Kidney (tissue), 14 donors: Measurements from ENCODE around the gene TMEM258. TPM values are rescaled to one million over a fixed set of nuclear protein-coding genes. Genes with fewer than 3 reads are reported as not detected.
A peak's percentile ranks its signal among the peaks of the same experiment; 100 is the strongest.

Source experiments
- DNase-seq, 5 donors: peaks; one replicate each; pipeline ENCODE4 v3.0.0-alpha.2; 2013 to 2020
- FAIRE-seq: peaks from 2 replicates; lab custom pipeline; 2012; peaks lifted over from hg19 to GRCh38; lab: Jason Lieb, UNC
- H3K27ac ChIP-seq, 2 donors: one replicate each; pipeline ENCODE4 v1.7.0; 2013; ENCODE audit warnings: low read depth in 2 of 2, low read length in 2 of 2, inconsistent platforms in 1 of 2
- H3K27me3 ChIP-seq: one replicate; pipeline ENCODE4 v1.7.1; 2013; ENCODE audit warnings: low read length, inconsistent platforms; ENCODE audit not compliant: control insufficient read depth, insufficient read depth
- H3K36me3 ChIP-seq, 3 donors: one replicate each; pipeline versions ENCODE4 v1.7.0 to v1.7.1; 2013; ENCODE audit warnings: low read length in 3 of 3, control low read depth in 1 of 3, inconsistent platforms in 1 of 3; ENCODE audit not compliant: insufficient read depth in 3 of 3, control insufficient read depth in 2 of 3
- H3K4me1 ChIP-seq, 3 donors: one replicate each; pipeline versions ENCODE4 v1.7.0 to v1.7.1; 2013; ENCODE audit warnings: low read length in 3 of 3, inconsistent platforms in 1 of 3, low read depth in 1 of 3; ENCODE audit not compliant: control insufficient read depth in 2 of 3, insufficient read depth in 2 of 3
- H3K4me3 ChIP-seq, 3 donors: one replicate each; pipeline versions ENCODE4 v1.7.0 to v1.8.1; 2013; ENCODE audit warnings: low read length in 3 of 3, control low read depth in 1 of 3, inconsistent platforms in 1 of 3
- H3K9ac ChIP-seq, 3 donors: one replicate each; pipeline versions ENCODE4 v1.7.0 to v1.7.1; 2013; ENCODE audit warnings: low read length in 3 of 3, control low read depth in 1 of 3, inconsistent platforms in 1 of 3
- H3K9me3 ChIP-seq, 3 donors: one replicate each; pipeline versions ENCODE4 v1.7.0 to v1.7.1; 2013; ENCODE audit warnings: low read length in 3 of 3, control low read depth in 1 of 3, inconsistent platforms in 1 of 3; ENCODE audit not compliant: control insufficient read depth in 2 of 3, insufficient read depth in 1 of 3
- intact Hi-C: fragments of 100-400 bp; cut with DNase I; formaldehyde crosslinking; loops from one replicate; pipeline ENCODE4 v1.11.1; 2022
- polyA plus RNA-seq: library from polyadenylated mRNA; stranded (reverse); fragments of 350-450 nt; fragmentation: Illumina TruSeq; extraction: RNeasy Lipid Tissue Mini Kit (QIAGEN cat#74804); gene quantifications from one replicate; pipeline ENCODE4 v1.2.3, GENCODE V29; 2014; ENCODE audit warnings: low read depth, low replicate concordance; ENCODE audit not compliant: insufficient read depth
- total RNA-seq: library from RNA; stranded (reverse); fragmentation: NEBNext Ultra II Directional; extraction: Animal tissue kit (Norgen Biotek cat#: 25700); gene quantifications from one replicate; pipeline ENCODE4 v1.2.1, GENCODE V29; 2021
- TF ChIP-seq, protein P1 (sequence below): IDR thresholded peaks from 3 replicates; pipeline ENCODE4 v1.5.1; 2012; ENCODE audit warnings: mild to moderate bottlenecking, moderate library complexity, borderline replicate concordance; ENCODE audit not compliant: insufficient read depth; ENCODE audit errors: extremely low read depth
- donor health status: control.
- donor health status: control.
- donor health status: control.
- donor health status: control.
- donor health status: control.
- donor health status: DM: yes; HTN: yes; CAD: no.
- donor health status: Normal renal cell carcinoma (clear cell type).

The TMEM258 gene
- total and polyA plus RNA-seq, 2 donors from 2014 or later: 92.1 to 228 TPM

GRCh38 chr11:61784506-61784805 lies 7.9 kb downstream of the TMEM258 start:
- Histone ChIP-seq H3K27me3 (no peaks in the 10 kb centered on the region), H3K4me3 (no peak overlapping the region), H3K27ac (no peak overlapping the region), H3K36me3 (peaks cover 5 to 33% (median 14%) of the 10 kb centered on the region in 3 donors), H3K9me3 (no peaks in the 10 kb centered on the region), H3K4me1 (no peaks in the 10 kb centered on the region), H3K9ac (no peak overlapping the region)
- TF ChIP-seq, protein P1, sequence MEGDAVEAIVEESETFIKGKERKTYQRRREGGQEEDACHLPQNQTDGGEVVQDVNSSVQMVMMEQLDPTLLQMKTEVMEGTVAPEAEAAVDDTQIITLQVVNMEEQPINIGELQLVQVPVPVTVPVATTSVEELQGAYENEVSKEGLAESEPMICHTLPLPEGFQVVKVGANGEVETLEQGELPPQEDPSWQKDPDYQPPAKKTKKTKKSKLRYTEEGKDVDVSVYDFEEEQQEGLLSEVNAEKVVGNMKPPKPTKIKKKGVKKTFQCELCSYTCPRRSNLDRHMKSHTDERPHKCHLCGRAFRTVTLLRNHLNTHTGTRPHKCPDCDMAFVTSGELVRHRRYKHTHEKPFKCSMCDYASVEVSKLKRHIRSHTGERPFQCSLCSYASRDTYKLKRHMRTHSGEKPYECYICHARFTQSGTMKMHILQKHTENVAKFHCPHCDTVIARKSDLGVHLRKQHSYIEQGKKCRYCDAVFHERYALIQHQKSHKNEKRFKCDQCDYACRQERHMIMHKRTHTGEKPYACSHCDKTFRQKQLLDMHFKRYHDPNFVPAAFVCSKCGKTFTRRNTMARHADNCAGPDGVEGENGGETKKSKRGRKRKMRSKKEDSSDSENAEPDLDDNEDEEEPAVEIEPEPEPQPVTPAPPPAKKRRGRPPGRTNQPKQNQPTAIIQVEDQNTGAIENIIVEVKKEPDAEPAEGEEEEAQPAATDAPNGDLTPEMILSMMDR: no peak
- intact Hi-C loops: no loop called here
- DNase-seq (no peak), FAIRE-seq (no peak)

DNA sequence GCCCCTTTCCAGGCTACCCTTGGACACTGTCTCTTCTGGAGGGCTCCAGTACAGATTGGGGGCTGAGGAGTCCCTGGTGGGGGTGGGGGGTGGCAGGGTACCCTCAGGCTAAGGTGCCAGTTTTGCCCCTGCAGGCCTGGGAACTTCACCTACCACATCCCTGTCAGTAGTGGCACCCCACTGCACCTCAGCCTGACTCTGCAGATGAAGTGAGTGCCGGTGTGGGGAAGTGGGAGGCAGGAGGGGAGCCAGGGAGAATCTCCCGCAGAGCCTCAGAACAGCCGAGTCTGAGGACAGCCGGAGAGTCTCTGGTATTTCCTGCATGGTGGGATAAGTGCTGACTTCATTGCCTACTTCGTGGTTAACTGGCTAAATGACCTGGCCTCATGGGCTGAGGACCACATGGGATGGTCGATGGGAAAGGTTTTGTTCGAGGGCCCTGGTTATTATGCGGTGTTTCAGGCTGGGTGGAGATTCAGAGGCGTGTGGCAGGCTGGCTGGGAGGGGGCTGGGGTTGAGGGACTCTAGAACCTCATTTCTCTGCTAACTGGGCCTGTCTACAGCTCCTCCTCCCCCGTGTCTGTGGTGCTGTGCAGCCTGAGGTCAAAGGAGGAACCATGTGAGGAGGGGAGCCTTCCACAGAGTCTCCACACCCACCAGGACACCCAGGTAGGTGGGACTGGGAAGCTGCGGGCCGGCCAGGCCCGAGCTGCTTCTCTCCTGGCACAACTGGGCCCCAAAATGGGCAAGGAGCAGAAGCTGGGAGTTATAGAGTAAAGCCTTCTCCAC lies 8.5 kb downstream of the TMEM258 start:
- Histone ChIP-seq H3K4me1 (no peaks in the 10 kb centered on the region), H3K9me3 (no peaks in the 10 kb centered on the region), H3K27ac (no peak overlapping the region), H3K36me3 (peaks cover 3 to 28% (median 11%) of the 10 kb centered on the region in 3 donors), H3K4me3 (no peak overlapping the region), H3K9ac (no peak overlapping the region), H3K27me3 (no peaks in the 10 kb centered on the region)
- DNase-seq: peak in 1 of 5 donors; percentile 49
- intact Hi-C loops: no loop called here
- no peak for FAIRE-seq
- TF ChIP-seq, protein P1: no peak

DNA sequence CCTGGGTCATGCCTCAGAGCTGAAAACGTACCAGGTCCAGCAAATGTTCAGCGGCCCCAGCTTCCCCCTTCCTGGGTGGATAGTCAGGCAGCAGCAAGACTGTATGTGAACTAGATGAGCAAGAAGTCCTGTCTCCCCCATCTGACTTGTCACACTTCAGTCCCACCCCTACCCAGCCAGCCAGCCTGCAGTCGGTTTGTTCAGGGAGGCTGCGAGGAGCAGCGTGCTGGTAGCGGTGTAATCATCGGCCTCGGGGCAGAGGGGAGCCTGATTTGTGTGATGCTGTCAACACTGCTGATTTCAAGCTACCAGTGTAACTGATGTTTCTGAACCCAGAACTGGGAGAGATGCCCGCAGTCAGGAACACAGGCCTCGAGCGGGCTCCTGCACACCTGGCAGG lies 9.6 kb downstream of the TMEM258 start:
- no peak overlapping the region for H3K27ac ChIP-seq
- intact Hi-C loops: no loop called here
- H3K4me3 ChIP-seq: no peak overlapping the region
- H3K4me1 ChIP-seq: no peaks in the 10 kb centered on the region
- peaks cover 0 to 23% (median 9%) of the 10 kb centered on the region in 3 donors for H3K36me3 ChIP-seq
- DNase-seq: peak in 1 of 5 donors; percentile 44
- TF ChIP-seq, protein P1: no peak
- no peaks in the 10 kb centered on the region for H3K27me3 ChIP-seq
- H3K9ac ChIP-seq: no peak overlapping the region
- no peak for FAIRE-seq
- no peaks in the 10 kb centered on the region for H3K9me3 ChIP-seq

DNA sequence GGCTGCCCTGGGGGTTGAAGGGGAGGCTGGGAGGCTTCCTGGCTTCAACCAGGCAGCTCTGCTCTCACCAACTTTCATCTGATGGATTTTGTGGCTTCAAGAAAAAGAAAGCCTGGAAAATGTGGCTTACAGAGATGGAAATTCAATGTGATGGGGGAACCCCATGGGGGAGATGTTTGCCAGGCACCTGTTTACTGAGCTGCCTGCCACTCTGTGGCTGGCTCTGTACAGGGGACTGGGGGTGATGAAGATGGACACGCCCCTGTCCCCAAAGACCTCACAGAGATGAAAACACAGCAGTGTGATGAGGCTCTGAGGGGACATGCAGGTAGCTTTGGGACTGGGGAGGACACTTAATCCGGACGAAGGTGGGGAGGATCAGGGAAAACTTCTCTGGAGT lies 10.1 kb downstream of the TMEM258 start:
- Histone ChIP-seq H3K36me3 (peaks cover 0 to 18% (median 6%) of the 10 kb centered on the region in 3 donors), H3K27me3 (no peaks in the 10 kb centered on the region), H3K9me3 (no peaks in the 10 kb centered on the region), H3K4me1 (no peaks in the 10 kb centered on the region), H3K4me3 (no peak overlapping the region), H3K27ac (no peak overlapping the region), H3K9ac (no peak overlapping the region)
- FAIRE-seq (no peak), DNase-seq (no peak)
- intact Hi-C loops: no loop called here
- TF ChIP-seq, protein P1: no peak
